GM18519 (cell line): ENCODE data around the gene NR1D1.

ENCODE experiments used
- ATAC-seq: cut with Tn5 transposase; IDR thresholded peaks from one replicate; pipeline ENCODE4 v1.9.1; 2021; ENCODE audit warnings: mild to moderate bottlenecking, moderate library complexity; ENCODE audit not compliant: unreplicated experiment, low FRiP score

Gene NR1D1

GRCh38 chr17:40064971-40065768, 35.2 kb downstream of the NR1D1 start:
- ATAC-seq: no peak

- no peak for ATAC-seq
These were observed 36.4 kb downstream of the NR1D1 start for GRCh38 chr17:40063901-40064531.

GRCh38 chr17:40063187-40063771, 37.1 kb downstream of the NR1D1 start:
- no peak for ATAC-seq

- ATAC-seq: no peak
These were observed 37.8 kb downstream of the NR1D1 start, which contains the start of gene THRA for GRCh38 chr17:40062329-40063186. Gene THRA (plus strand): TSS chr17:40062965. CDS start chr17:40074489, 11,524 bp downstream.

- no peak for ATAC-seq
These were observed 38.8 kb downstream of the NR1D1 start for GRCh38 chr17:40061609-40062038.

- ATAC-seq: no peak
These were observed 39.3 kb downstream of the NR1D1 start for GRCh38 chr17:40060887-40061608.

GRCh38 chr17:40059729-40060475, 40.5 kb downstream of the NR1D1 start:
- no peak for ATAC-seq

GRCh38 chr17:40058865-40059264, 41.5 kb downstream of the NR1D1 start:
- no peak for ATAC-seq

- no peak for ATAC-seq
These were observed 42.1 kb downstream of the NR1D1 start for GRCh38 chr17:40058186-40058784.

GRCh38 chr17:40056379-40057015, 43.9 kb downstream of the NR1D1 start:
- no peak for ATAC-seq
